ENCODE results near the gene ZDHHC14. TPM values are rescaled to one million over a fixed set of nuclear protein-coding genes. Genes with fewer than 3 reads are reported as not detected.

ZDHHC14 gene
- total RNA-seq, 1 donor from 2014 or later, result 5.1 TPM

DNA sequence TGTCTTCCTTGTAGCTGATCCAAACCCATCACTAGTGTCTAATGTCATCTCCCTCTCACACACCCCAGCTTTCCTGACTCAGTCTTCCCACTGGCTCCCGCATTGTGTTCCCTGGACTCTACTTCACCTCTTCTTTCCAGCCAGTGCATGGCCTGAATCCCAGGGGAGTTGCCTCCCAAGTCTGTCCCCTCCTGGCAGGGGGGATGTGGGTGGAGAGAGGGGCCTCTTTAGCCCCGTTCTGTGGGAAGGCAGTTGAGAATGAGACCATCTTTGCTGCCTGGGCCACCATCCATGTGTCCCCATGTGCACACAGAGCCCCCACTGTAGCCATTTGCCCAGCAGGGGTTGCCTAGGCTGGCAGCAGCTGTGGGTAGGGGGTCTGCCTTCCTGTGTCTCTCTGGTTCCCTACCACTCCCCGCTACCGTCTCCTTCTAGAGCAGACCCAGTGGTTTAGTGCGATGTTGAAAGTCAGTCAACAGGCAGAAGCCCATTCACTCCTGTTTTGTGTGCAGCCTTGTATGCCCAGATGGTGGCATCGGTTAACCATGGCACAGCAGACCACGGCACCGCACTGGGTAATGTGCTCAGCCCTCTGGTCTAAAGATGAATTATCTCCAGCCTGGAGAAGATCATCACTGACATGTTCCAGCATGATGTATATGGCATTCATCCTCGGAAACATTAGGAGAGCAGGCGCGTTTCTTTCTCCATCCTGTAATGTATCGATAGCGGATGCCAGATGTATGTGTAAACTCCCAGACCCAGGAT lies 263.2 kb downstream of the ZDHHC14 start:
- no peak overlapping the region for H3K4me3 Mint-ChIP-seq (ENCODE audit: unreplicated experiment)
- peaks cover 3% of the 10 kb centered on the region for H3K36me3 Mint-ChIP-seq (ENCODE audit: unreplicated experiment)
- peaks cover 2% of the 10 kb centered on the region for H3K9me3 Mint-ChIP-seq (ENCODE audit: unreplicated experiment)
- no peak overlapping the region for H3K27ac Mint-ChIP-seq (ENCODE audit: unreplicated experiment)
- H3K27me3 Mint-ChIP-seq (ENCODE audit: unreplicated experiment), result peaks cover 2% of the 10 kb centered on the region
- H3K4me1 Mint-ChIP-seq (ENCODE audit: low read depth, unreplicated experiment), result peaks cover 7% of the 10 kb centered on the region
- TF ChIP-seq, protein P1, sequence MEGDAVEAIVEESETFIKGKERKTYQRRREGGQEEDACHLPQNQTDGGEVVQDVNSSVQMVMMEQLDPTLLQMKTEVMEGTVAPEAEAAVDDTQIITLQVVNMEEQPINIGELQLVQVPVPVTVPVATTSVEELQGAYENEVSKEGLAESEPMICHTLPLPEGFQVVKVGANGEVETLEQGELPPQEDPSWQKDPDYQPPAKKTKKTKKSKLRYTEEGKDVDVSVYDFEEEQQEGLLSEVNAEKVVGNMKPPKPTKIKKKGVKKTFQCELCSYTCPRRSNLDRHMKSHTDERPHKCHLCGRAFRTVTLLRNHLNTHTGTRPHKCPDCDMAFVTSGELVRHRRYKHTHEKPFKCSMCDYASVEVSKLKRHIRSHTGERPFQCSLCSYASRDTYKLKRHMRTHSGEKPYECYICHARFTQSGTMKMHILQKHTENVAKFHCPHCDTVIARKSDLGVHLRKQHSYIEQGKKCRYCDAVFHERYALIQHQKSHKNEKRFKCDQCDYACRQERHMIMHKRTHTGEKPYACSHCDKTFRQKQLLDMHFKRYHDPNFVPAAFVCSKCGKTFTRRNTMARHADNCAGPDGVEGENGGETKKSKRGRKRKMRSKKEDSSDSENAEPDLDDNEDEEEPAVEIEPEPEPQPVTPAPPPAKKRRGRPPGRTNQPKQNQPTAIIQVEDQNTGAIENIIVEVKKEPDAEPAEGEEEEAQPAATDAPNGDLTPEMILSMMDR (IDR thresholded peaks at IDR 0.05; ENCODE audit: partially characterized antibody, unreplicated experiment), result no peak
- no peak for DNase-seq

DNA sequence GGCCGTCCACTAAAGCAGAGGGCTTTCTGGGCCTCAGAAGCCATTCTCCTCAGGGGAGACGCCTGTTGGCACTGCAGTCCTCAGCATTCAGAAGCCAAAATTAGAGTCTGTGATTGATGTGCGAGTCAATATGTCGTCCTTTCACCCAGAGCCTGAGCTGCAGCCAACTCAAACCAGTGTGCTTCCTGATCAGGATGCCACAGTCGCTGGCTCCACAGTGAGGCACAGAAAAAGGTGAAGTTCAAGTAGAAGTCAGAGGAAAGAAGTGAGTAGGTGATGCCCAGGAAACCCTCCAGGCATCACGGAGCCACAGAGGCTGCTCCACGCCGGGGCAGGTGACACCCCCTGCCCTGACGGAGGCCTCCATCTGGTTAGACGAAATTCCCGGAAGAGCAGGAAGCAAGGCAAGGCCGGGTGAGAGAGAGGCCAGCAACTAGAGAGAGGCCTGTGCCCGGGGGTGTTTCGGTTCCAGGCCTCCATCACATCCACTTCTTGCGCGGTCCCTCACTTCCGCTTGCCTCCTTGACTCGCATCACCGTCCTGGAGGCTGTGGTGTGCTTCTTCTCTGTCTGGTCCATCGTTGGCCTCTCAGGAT lies 264.3 kb downstream of the ZDHHC14 start:
- H3K27me3 Mint-ChIP-seq (ENCODE audit: unreplicated experiment), result peaks cover 2% of the 10 kb centered on the region
- TF ChIP-seq, protein P1 (IDR thresholded peaks at IDR 0.05; ENCODE audit: partially characterized antibody, unreplicated experiment), result no peak
- DNase-seq, result no peak
- peaks cover 7% of the 10 kb centered on the region for H3K4me1 Mint-ChIP-seq (ENCODE audit: low read depth, unreplicated experiment)
- peaks cover 3% of the 10 kb centered on the region for H3K36me3 Mint-ChIP-seq (ENCODE audit: unreplicated experiment)
- no peak overlapping the region for H3K27ac Mint-ChIP-seq (ENCODE audit: unreplicated experiment)
- H3K4me3 Mint-ChIP-seq (ENCODE audit: unreplicated experiment), result no peak overlapping the region
- H3K9me3 Mint-ChIP-seq (ENCODE audit: unreplicated experiment), result no peaks in the 10 kb centered on the region

DNA sequence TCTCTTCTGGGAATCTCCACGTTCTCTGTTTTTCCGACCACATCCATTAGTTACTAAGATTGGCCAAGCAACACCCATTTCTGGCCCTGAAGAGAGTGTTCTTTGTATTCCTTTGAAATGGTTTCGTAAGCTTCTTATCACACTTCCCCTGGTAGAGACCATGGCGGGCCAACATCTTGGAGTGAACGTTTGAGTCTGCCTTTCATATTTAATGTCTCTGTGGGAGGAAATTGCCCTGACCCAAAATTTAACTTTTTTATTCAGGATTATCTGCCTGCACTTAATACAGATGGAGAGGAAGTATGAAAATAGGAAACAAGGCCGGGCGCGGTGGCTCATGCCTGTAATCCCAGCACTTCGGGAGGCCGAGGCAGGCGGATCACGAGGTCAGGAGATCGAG lies 265.0 kb downstream of the ZDHHC14 start:
- H3K4me3 Mint-ChIP-seq (ENCODE audit: unreplicated experiment), result no peak overlapping the region
- TF ChIP-seq, protein P1 (IDR thresholded peaks at IDR 0.05; ENCODE audit: partially characterized antibody, unreplicated experiment), result no peak
- no peaks in the 10 kb centered on the region for H3K9me3 Mint-ChIP-seq (ENCODE audit: unreplicated experiment)
- H3K4me1 Mint-ChIP-seq (ENCODE audit: low read depth, unreplicated experiment), result peaks cover 7% of the 10 kb centered on the region
- H3K27me3 Mint-ChIP-seq (ENCODE audit: unreplicated experiment), result peaks cover 2% of the 10 kb centered on the region
- DNase-seq, result no peak
- no peak overlapping the region for H3K27ac Mint-ChIP-seq (ENCODE audit: unreplicated experiment)
- peaks cover 3% of the 10 kb centered on the region for H3K36me3 Mint-ChIP-seq (ENCODE audit: unreplicated experiment)

DNA sequence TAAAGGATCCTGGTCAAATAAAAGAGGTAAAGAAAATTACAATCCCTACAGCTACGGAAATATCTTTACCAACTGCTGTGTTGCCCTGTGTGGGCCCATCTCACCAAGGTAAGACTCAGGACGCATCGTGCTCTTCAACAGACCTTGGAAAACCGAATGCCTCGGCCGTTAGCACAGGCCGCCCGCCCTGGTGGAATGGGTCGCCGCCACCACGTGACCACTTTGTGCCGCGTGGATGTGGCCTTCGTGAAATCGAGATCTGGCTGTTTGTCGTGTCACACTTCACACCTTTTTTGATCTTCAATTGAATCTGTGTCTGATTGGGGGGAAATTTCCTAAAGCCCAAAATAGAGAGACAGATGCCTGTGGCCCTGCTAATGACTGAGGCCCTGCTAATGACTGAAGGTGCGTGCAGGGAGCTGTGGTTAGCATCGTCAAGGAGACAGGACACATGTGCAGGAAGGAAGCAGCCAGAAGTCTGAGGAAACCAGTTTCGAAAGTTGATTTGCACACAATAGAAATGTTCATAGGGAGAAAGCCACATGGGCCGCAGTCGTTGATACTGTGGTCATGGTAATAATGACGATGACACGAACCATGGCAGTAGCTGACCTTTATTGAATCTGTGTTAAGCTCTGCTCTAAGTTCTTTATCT lies 266.4 kb downstream of the ZDHHC14 start:
- Mint-ChIP-seq H3K36me3 (ENCODE audit: unreplicated experiment) (peaks cover 3% of the 10 kb centered on the region), H3K27ac (ENCODE audit: unreplicated experiment) (no peak overlapping the region), H3K4me1 (ENCODE audit: low read depth, unreplicated experiment) (peaks cover 7% of the 10 kb centered on the region), H3K9me3 (ENCODE audit: unreplicated experiment) (no peaks in the 10 kb centered on the region), H3K4me3 (ENCODE audit: unreplicated experiment) (no peak overlapping the region), H3K27me3 (ENCODE audit: unreplicated experiment) (peaks cover 2% of the 10 kb centered on the region)
- TF ChIP-seq, protein P1 (IDR thresholded peaks at IDR 0.05; ENCODE audit: partially characterized antibody, unreplicated experiment), result no peak
- no peak for DNase-seq

DNA sequence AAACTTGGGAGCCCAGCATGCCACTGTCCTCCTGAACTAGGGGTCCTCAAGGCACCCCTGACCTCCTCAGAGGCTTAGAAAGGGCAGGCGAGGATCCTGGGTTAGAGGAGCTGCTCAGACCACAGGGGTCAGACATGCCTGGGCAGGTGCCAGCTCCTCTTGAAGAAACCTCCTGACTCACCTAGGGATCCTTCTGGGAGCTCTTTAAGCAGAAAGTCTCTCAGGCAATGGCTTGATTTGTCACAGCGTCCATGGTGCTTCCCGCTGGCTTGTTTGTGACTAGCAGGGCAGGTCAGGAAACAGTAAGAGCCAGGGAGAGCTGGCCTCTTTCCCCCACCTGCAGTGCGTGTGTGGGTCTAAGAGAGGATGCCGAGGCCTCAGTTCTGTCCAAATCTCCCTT lies 267.6 kb downstream of the ZDHHC14 start:
- Mint-ChIP-seq H3K4me3 (ENCODE audit: unreplicated experiment) (no peak overlapping the region), H3K27ac (ENCODE audit: unreplicated experiment) (no peak overlapping the region), H3K9me3 (ENCODE audit: unreplicated experiment) (no peaks in the 10 kb centered on the region), H3K4me1 (ENCODE audit: low read depth, unreplicated experiment) (peaks cover 13% of the 10 kb centered on the region), H3K27me3 (ENCODE audit: unreplicated experiment) (peaks cover 2% of the 10 kb centered on the region), H3K36me3 (ENCODE audit: unreplicated experiment) (peaks cover 3% of the 10 kb centered on the region)
- no peak for DNase-seq
- TF ChIP-seq, protein P1 (IDR thresholded peaks at IDR 0.05; ENCODE audit: partially characterized antibody, unreplicated experiment), result no peak

Data from glutamatergic neuron (in vitro differentiated cells).